K562 (cell line): ENCODE measurements around the gene VPS13D. TPM values are rescaled to one million over a fixed set of nuclear protein-coding genes. Genes with fewer than 3 reads are reported as not detected.

ENCODE experiments used
- ATF1 ChIP-seq, 2 experiments: fragments of 450-650 bp in 1 of 2; IDR thresholded peaks; 2 replicates each; pipeline ENCODE4 v1.6.1; 2016; ENCODE audit warnings: missing compliant biosample characterization in 1 of 2, missing genetic modification characterization in 1 of 2
- DEAF1 ChIP-seq: fragments of 450-650 bp; formaldehyde crosslinking; IDR thresholded peaks from 2 replicates; pipeline ENCODE4 v1.4.0; 2020; ENCODE audit warnings: mild to moderate bottlenecking, moderate library complexity
- NEUROD1 ChIP-seq: fragments of 150-350 bp; IDR thresholded peaks from 2 replicates; pipeline ENCODE4 v1.6.1; 2014; ENCODE audit warnings: borderline replicate concordance, low read length, low read depth; ENCODE audit not compliant: partially characterized antibody
- XRCC5 ChIP-seq: fragments of 200-400 bp; formaldehyde crosslinking; IDR thresholded peaks from 2 replicates; pipeline ENCODE4 v1.6.1; 2017; ENCODE audit warnings: low read depth, mild to moderate bottlenecking, low read length
- ZBTB49 ChIP-seq: sonication (generic); formaldehyde crosslinking; IDR thresholded peaks from 2 replicates; pipeline ENCODE4 v1.8.0; 2022; ENCODE audit warnings: missing genetic modification reagents, mild to moderate bottlenecking, borderline replicate concordance
- ZNF212 ChIP-seq: fragments of 450-650 bp; formaldehyde crosslinking; IDR thresholded peaks from 2 replicates; pipeline ENCODE4 v1.4.0; 2020; ENCODE audit warnings: mild to moderate bottlenecking
- ZNF239 ChIP-seq: fragments of 250-450 bp; sonication (Bioruptor Pico); IDR thresholded peaks from 2 replicates; pipeline ENCODE4 v1.4.0; 2020; ENCODE audit warnings: mild to moderate bottlenecking
- ZNF561 ChIP-seq: fragments of 450-650 bp; formaldehyde crosslinking; conservative IDR thresholded peaks from 2 replicates; pipeline ENCODE4 v1.4.0; 2020; ENCODE audit warnings: mild to moderate bottlenecking, moderate library complexity
- polyA plus RNA-seq, 8 experiments: library from polyadenylated mRNA; depleted of rRNA in 4 of 8; stranded (reverse) in 5 of 8; unstranded in 3 of 8; fragments of >200 nt; fragmentation: Nextera tagmentation in 2 of 8; fragmentation: Illumina TruSeq in 1 of 8; extraction: Ambion mirVana in 2 of 8; extraction: Trizol in 1 of 8; gene quantifications; 2 replicates each; pipeline versions ENCODE4 v1.2.1 to v1.2.3, GENCODE V29; 2011 to 2014; ENCODE audit warnings: inconsistent platforms in 1 of 8, missing spikeins in 1 of 8
- total RNA-seq, 7 experiments: library from RNA; depleted of rRNA in 6 of 7; stranded (reverse); fragments of >200 nt in 6 of 7; fragmentation: Illumina TruSeq in 2 of 7; extraction: Trizol in 2 of 7; gene quantifications; 2 replicates each; pipeline versions ENCODE4 v1.2.1 to v1.2.3, GENCODE V29; 2011 to 2021; ENCODE audit warnings: low replicate concordance in 1 of 7

The VPS13D gene
- total and polyA plus RNA-seq, 9 of the 15 experiments (the other 6 are each of a cell fraction or from before 2014, with no cell fraction given) = 6.1 to 51.5 (median 38.5) TPM

GRCh38 chr1:12208764-12209494 is 20.9 kb upstream of the VPS13D start (continued):
- no peak; the same call in 1 of the 2 replicates for TF ChIP-seq ZNF239 (CRISPR knock-in tag)
- no peak for TF ChIP-seq NEUROD1
- peak; percentile 96 for TF ChIP-seq DEAF1
- no peak for TF ChIP-seq ZNF212 (CRISPR knock-in tag)
- TF ChIP-seq ZBTB49 (CRISPR knock-in tag) = no peak
- TF ChIP-seq ZNF561 (CRISPR knock-in tag) = no peak
- TF ChIP-seq XRCC5 = peak; percentile 88
- no peak for TF ChIP-seq ATF1 (CRISPR knock-in tag; IDR thresholded peaks at IDR 0.05)
- TF ChIP-seq ATF1 (tag; IDR thresholded peaks at IDR 0.05) = 0 out of 2 replicates have a peak, but pooled peaks have one; percentile 9
